ENCODE data around the gene KSR2.
"Not testable (repeated sequence)": the region's sequence is repeated elsewhere in the genome, so short reads cannot be mapped to it uniquely, and the experiment has no call there.

The KSR2 gene

DNA sequence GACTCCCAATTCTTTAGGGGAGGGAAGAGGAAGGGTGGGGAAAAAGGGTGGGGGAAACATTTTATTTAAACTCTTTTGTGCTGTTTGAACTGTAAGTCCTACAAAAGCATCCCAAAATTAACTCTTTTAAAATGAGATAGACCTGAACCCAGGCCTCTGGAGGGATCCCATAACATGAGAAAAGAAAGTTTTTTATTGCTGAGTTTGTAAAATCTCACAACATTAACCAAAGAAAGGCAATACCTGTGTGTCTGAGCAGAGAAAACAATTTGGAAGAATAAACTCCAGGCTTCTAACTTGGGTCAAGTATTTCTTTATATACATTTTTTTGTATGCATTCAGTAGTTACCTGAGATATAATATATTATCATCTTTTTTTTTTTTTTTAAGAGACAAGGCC lies 107.1 kb downstream of the KSR2 start:
- no peak overlapping the region for H3K4me3 Mint-ChIP-seq
- peaks cover 3% of the 10 kb centered on the region for H3K9me3 Mint-ChIP-seq
- ATAC-seq = no peak
- H3K36me3 Mint-ChIP-seq = no peaks in the 10 kb centered on the region
- peaks cover 10% of the 10 kb centered on the region for H3K27me3 Mint-ChIP-seq
- H3K4me1 Mint-ChIP-seq = no peaks in the 10 kb centered on the region
- no peak overlapping the region for H3K27ac Mint-ChIP-seq

DNA sequence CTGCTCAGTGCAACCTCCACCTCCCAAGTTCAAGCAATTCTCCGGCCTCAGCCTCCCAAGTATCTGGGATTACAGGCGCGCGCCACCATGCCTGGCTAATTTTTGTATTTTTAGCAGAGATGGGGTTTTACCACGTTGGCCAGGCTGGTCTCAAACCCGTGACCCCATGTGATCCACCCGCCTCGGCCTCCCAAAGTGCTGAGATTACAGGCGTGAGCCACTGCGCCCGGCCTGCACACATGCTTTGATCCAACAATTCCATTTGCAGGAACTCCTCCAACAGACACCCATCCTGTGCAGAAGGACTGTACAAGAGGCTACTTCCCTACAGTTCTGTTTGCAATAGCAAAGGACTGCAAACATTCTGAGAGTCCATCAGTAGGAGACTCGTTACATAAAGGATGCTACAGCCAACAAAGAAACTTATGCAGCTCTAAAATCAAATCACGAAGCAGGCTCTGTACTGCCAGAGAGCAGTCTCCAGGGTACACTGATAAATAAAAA lies 108.0 kb downstream of the KSR2 start:
- not testable (repeated sequence) for H3K4me3 Mint-ChIP-seq, H3K36me3 Mint-ChIP-seq, ATAC-seq, H3K9me3 Mint-ChIP-seq, H3K4me1 Mint-ChIP-seq, H3K27ac Mint-ChIP-seq
- H3K27me3 Mint-ChIP-seq = peaks cover 10% of the 10 kb centered on the region

DNA sequence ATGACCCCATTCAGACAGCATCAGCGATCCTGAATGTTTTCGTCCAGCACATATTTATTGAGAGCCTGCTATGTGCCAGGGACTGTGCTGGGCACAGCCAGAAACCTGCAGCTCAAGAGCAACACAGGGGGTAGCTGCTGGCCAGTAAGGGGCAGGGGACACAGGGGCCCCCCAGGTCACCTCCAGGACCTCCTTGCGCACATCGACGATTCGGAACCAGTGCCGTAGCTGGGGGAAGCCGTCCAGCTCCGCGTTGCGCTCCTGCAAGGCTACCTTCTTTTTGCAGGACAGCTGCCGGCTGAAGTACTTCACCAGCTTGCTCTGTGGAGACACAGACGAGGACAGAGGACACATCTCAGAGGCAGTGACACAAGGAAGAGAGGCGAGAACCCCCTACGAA lies 108.7 kb downstream of the KSR2 start:
- Mint-ChIP-seq H3K36me3 (no peaks in the 10 kb centered on the region), H3K4me1 (no peaks in the 10 kb centered on the region), H3K9me3 (peaks cover 3% of the 10 kb centered on the region), H3K27ac (no peak overlapping the region), H3K27me3 (peaks cover 10% of the 10 kb centered on the region), H3K4me3 (no peak overlapping the region)
- no peak for ATAC-seq

DNA sequence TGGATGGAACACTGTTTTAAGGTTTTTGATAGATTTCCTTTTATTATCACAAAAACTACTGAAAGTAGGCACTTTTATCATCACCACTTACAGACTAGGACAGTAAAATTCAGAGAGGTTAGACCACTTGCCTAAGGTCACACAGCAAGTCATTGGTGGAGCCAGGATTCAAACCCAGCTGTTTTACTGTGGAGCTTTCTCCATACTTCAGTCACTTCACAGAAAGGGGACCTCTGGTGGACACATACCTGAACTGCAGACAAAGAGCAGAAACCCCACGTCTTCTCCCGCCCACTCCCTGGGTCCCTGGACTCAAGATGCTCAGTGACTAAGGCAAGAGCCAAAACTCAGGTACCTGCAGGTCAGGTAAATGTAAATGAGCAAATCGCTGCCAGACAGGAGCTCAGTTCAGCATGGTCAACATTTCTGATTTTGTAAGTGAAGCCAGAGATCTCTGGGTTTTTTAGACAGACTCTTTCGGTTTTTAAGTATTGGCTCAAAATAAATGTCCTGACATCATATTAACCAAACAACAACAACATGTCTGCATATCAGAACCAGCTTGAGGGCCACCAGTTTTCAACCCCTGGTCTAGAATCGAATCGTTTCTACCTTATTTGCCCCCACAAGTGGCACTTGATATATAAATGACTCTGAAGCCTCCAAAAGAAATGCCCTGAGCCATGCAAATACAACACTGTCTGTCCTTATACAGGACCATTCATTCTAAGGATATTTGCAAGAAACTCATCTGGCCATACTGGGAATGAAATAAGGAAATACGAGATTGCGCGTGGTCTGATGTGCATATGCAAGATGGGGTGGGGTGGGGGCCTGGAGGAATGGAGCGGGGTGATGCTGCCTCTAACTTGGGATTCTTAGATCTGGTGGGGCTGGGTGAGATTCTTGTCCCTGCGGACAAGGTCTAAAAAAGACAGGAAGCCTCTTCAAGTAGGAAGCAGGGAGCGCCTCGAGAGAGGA lies 110.9 kb downstream of the KSR2 start:
- H3K4me1 Mint-ChIP-seq = no peaks in the 10 kb centered on the region
- ATAC-seq = no peak
- peaks cover 4% of the 10 kb centered on the region for H3K27me3 Mint-ChIP-seq

DNA sequence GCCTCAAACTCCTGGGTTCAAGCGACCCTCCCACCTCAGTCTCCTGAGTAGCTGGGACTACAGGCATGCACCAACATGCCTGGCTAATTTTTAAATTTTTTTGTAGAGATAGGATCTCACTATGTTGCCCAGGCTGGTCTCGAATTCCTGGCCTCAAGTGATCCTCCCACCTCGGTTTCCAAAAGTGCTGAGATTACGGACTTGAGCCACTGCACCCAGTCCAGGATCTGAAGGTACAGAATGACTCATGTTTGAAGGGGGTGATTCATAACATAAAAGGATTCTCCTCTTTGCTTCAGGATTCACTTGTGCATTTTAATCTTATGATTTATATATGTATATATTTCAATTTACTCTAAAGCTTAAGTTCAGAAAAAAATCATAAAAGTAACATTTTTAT lies 111.7 kb downstream of the KSR2 start:
- H3K9me3 Mint-ChIP-seq, H3K27ac Mint-ChIP-seq, ATAC-seq, H3K4me3 Mint-ChIP-seq, H3K36me3 Mint-ChIP-seq, H3K4me1 Mint-ChIP-seq, H3K27me3 Mint-ChIP-seq: not testable (repeated sequence)

More for the DNA sequence above, 110.9 kb downstream of the KSR2 start:
- Mint-ChIP-seq H3K9me3 (peaks cover 4% of the 10 kb centered on the region), H3K4me3 (no peak overlapping the region), H3K36me3 (no peaks in the 10 kb centered on the region), H3K27ac (no peak overlapping the region)

DNA sequence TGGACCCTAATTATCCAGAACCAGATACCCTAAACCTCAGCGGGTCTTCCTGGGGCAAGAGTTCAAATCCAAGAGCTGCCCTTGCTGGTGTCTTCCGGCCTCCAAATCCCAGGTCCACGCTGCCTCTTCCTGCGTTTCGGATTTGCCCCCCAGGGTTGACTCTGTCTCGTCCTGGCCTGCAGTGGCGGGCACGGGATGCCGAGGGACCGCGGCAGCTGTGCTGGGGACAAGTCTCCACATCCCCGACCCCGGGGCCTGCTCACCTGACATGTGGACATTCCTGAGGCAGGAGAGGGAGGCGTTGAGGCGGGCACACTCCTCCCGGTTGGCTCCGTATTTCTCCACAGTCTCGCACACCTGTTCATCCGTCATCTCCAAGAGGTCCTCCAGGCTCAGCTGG lies 113.6 kb downstream of the KSR2 start:
- no peaks in the 10 kb centered on the region for H3K4me1 Mint-ChIP-seq
- peaks cover 5% of the 10 kb centered on the region for H3K9me3 Mint-ChIP-seq
- H3K27me3 Mint-ChIP-seq = peaks cover 1% of the 10 kb centered on the region
- H3K27ac Mint-ChIP-seq = no peak overlapping the region
- ATAC-seq = no peak
- no peaks in the 10 kb centered on the region for H3K36me3 Mint-ChIP-seq
- no peak overlapping the region for H3K4me3 Mint-ChIP-seq

DNA sequence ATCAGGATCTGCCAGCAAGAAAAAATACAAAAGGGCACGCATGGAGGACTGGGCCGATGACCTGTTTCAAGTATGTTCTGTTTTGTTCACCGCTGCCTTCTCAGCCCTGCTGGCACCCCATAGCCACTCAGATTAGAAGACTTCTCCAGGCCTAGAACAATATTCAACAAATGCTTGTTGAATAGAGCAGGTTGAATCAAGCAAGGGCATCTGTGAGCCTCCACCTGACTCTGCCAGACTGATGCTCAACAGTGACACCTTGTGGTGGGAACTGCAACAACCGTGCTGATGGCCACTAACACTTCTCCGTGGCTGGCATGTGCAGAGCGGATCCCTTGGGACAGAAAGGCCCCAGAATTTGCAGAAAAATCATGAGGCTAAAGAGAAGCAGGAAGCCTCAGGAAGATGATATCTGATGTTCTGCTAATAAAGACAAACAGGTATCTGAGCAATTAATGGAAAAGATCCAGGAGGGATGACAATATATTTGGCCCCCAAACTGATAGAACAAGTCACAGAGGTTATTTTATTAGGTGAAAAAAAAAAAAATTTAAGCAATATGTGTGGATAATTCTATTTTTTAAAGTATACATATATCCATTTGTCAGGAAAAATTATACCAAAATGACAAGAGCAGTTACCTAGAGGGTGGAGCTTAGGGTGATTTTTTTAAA lies 114.3 kb downstream of the KSR2 start:
- ATAC-seq = no peak
- no peaks in the 10 kb centered on the region for H3K4me1 Mint-ChIP-seq
- H3K4me3 Mint-ChIP-seq = no peak overlapping the region
- H3K27ac Mint-ChIP-seq = no peak overlapping the region
- H3K9me3 Mint-ChIP-seq = peaks cover 5% of the 10 kb centered on the region
- no peaks in the 10 kb centered on the region for H3K36me3 Mint-ChIP-seq
- H3K27me3 Mint-ChIP-seq = peaks cover 8% of the 10 kb centered on the region

DNA sequence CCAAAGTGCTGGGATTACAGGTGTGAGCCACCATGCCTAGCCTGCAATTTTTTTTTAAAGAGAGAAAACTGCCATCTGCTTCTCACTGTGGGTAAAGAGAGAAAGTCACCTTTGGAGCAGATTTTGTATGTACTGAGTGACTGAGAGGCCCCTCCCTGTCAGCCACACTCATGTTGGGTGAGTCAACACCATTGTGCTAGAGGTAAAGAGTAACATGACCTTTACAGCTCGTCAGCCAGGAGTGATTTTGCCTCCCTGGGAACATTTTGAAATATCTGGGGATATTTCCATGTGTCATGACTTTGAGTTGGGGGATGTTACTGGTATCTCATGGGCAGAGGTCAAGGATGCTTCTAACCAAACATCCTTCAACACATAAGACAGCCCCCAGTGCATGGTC lies 115.2 kb downstream of the KSR2 start:
- Mint-ChIP-seq H3K27ac (no peak overlapping the region), H3K4me3 (no peak overlapping the region), H3K4me1 (no peaks in the 10 kb centered on the region), H3K36me3 (no peaks in the 10 kb centered on the region), H3K27me3 (peaks cover 16% of the 10 kb centered on the region), H3K9me3 (peaks cover 5% of the 10 kb centered on the region)
- no peak for ATAC-seq

DNA sequence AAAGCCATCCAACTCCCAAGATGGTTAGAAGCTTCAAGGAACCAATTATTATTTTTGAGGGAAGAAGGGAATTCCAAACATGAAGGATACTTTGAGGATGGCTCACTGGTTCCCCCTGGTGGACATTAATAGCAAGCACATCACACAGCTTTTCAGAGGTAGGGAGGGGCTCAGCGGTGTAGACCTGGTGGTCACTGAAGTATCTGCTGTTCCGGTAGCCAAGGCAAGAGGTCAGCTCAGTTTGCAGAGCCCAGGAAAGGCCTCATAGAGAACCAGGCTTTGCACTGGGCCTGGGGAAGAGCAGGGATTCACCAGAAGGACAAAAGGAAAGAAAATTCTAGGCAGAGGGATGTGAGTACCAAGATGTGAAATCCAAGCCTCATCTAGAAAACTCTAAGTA lies 118.7 kb downstream of the KSR2 start:
- no peak overlapping the region for H3K27ac Mint-ChIP-seq
- ATAC-seq = no peak

DNA sequence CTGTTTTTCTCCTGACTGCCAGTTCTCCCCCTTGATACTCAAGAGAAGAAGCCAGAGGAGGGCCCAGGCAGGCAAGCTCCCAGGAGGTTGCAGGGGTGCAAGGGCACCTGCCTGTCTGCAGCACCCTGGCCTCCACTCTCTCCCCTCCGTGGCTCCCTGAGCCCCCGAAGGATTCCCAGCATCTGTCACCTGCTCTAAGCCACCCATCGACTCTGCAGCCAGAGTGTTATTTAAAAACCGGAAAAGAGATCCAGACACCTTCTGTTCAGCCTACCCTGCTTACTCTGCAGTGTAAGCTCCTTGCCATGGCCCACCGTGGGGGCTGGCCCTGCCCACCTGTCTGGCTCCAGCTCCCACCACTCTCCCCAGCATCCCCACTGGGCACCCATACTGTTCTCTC lies 121.4 kb downstream of the KSR2 start:
- Mint-ChIP-seq H3K4me3 (no peak overlapping the region), H3K36me3 (no peaks in the 10 kb centered on the region), H3K9me3 (peaks cover 6% of the 10 kb centered on the region), H3K4me1 (no peaks in the 10 kb centered on the region), H3K27me3 (peaks cover 30% of the 10 kb centered on the region), H3K27ac (no peak overlapping the region)
- ATAC-seq = no peak

More for the DNA sequence above, 118.7 kb downstream of the KSR2 start:
- Mint-ChIP-seq H3K27me3 (peaks cover 27% of the 10 kb centered on the region), H3K9me3 (peaks cover 5% of the 10 kb centered on the region), H3K4me3 (no peak overlapping the region), H3K36me3 (no peaks in the 10 kb centered on the region), H3K4me1 (no peaks in the 10 kb centered on the region)

DNA sequence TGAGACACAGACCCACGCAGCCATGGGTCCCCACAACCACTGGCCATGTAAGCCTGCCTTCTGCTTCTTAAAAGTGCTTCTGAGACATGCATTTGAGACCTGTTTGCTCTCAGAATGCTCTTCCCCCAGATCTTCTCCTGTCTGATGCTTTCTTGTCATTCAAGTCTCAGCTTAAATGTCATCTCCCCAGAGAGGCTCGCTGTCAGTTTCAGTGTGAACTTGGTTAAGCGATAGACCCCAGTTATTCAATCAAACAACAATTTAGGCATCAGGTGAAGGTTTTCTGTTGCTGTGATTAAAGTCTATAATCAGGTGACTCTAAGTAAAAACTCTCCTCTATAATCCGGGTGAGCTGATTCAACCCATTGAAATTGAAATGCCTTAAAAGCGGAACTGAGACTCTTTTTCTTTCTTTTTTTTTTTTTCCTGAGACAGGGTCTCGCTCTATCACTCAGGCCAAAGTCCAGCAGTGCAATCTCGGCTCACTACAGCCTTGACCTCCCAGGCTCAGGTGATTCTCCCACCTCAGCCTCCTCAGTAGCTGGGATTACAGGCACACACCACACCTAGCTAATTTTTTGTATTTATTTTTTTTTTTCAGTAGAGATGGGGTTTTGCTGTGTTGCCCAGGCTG lies 123.4 kb downstream of the KSR2 start:
- no peaks in the 10 kb centered on the region for H3K36me3 Mint-ChIP-seq
- H3K4me1 Mint-ChIP-seq = no peaks in the 10 kb centered on the region
- H3K27me3 Mint-ChIP-seq = peaks cover 36% of the 10 kb centered on the region
- no peak overlapping the region for H3K27ac Mint-ChIP-seq
- no peak overlapping the region for H3K4me3 Mint-ChIP-seq
- peaks cover 6% of the 10 kb centered on the region for H3K9me3 Mint-ChIP-seq
- no peak for ATAC-seq

DNA sequence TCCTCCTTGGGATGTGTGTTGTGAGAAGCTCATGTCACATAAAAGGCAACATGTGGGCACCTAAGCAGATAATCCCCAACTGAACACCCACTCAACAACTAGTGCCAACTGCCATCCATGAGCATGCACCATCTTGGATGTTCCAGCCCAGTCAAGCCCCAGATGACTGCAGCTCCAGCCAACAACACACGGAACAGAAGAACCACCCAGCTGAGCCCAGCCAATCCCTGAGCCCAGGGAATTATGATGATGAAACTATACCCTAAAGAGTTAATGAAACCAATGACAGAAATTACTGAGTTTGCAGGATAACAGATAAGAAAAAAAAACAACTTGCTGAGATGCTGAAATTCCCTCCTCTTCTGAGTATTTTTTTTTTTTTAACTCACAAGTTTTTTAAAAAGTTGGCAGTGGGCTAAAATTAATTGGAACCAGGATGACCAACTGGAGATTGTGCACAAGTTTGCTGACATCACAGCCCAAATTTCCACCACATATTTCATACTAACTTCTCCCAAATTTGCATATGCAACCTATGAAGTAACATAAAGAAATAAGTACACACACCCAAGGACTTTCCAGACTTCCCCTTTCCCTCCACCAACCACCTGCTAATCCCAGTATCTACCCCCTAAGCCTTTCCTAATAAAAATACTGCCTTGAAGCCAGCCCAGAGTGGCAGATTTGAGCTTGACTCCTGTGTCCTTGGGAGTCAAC lies 124.5 kb downstream of the KSR2 start:
- Mint-ChIP-seq H3K36me3 (no peaks in the 10 kb centered on the region), H3K4me1 (no peaks in the 10 kb centered on the region), H3K27me3 (peaks cover 26% of the 10 kb centered on the region), H3K9me3 (peaks cover 6% of the 10 kb centered on the region), H3K27ac (no peak overlapping the region), H3K4me3 (no peak overlapping the region)
- ATAC-seq = no peak

DNA sequence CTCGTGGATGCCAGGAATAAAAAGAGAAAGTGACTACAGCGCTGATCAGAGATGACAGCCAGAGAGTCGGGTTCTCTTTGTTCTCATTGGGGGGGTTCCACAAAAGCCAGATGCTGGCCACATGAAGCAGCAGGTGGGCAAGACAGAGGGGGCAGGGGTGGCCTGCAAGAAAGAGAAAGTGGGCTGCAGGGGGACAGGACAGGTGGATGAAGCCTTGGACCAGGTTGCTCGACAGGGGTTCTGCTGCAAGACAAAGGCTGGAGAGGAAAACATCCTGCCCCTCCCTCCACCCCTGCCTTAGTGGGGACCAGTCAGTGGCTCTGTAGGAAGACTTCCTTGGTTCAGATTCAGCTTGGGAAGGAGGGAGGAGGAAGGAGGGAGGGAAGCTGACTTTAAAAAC lies 126.2 kb downstream of the KSR2 start:
- Mint-ChIP-seq H3K4me3 (no peak overlapping the region), H3K27me3 (peaks cover 23% of the 10 kb centered on the region), H3K27ac (no peak overlapping the region), H3K9me3 (peaks cover 6% of the 10 kb centered on the region), H3K36me3 (no peaks in the 10 kb centered on the region), H3K4me1 (no peaks in the 10 kb centered on the region)
- ATAC-seq = no peak

DNA sequence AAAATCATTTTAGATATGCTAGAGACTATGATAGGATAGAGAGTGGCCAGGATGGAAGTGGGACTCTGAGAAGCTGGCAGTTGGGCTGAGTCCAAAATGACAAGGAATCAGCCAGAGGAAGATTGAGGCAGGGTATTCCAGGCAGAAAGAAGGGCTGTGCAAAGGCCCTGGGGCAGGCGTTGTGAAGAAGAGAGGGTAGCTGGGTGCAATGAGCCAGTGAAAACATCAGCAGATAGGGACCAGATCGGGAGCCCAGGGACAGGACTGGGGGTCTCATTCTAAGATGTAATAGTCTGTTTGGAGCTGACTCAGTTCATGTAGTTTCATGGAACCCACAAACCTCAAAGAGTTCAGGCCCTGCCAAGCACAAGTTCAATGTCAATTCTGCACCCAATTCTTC lies 126.6 kb downstream of the KSR2 start:
- no peaks in the 10 kb centered on the region for H3K36me3 Mint-ChIP-seq
- H3K9me3 Mint-ChIP-seq = peaks cover 6% of the 10 kb centered on the region
- H3K27me3 Mint-ChIP-seq = peaks cover 25% of the 10 kb centered on the region
- no peak overlapping the region for H3K27ac Mint-ChIP-seq
- no peak overlapping the region for H3K4me3 Mint-ChIP-seq
- no peak for ATAC-seq
- H3K4me1 Mint-ChIP-seq = no peaks in the 10 kb centered on the region

DNA sequence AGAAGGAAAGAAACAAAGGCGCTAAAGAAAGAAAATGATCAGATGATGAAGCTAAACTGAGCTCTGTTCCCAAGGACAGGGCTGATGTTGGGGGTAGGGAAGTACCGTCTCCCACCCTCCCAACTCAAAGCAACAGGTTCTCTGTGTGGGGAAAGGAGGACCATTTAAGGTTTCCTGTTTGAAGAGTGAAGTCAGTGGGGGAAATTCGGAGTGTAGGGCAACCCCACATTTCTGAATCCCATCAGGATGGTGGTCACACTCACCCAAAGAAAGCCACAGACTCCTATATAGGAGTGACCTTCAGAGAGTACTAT lies 131.1 kb downstream of the KSR2 start:
- Mint-ChIP-seq H3K27me3 (peaks cover 27% of the 10 kb centered on the region), H3K4me3 (no peak overlapping the region), H3K9me3 (peaks cover 2% of the 10 kb centered on the region), H3K36me3 (no peaks in the 10 kb centered on the region), H3K4me1 (no peaks in the 10 kb centered on the region), H3K27ac (no peak overlapping the region)
- no peak for ATAC-seq

Data from stimulated activated memory B cell treated with anti-CD40 and anti-IgM and Interleukin-4, amounts not matched to agents 10 μg/mL and 1 μg/mL and 100 μg/mL, for 72 hours (primary cell).